LHCN-M2 (cell line): Measurements from ENCODE around the gene PPP1R9B. TPM values are rescaled to one million over a fixed set of nuclear protein-coding genes. Genes with fewer than 3 reads are reported as not detected.
A peak's percentile ranks its signal among the peaks of the same experiment; 100 is the strongest.

Experiments used
- DNase-seq: peaks from one replicate; pipeline ENCODE4 v3.0.0-alpha.2; 2012; ENCODE audit warnings: low read depth
- total RNA-seq: library from RNA; depleted of rRNA; stranded (reverse); fragments of >200 nt; gene quantifications from 2 replicates; pipeline ENCODE4 v1.2.3, GENCODE V29; 2014

PPP1R9B gene
- total RNA-seq, 1 experiment from 2014 or later, result 42.7 TPM

GRCh38 chr17:50173335-50173941 is 23.0 kb upstream of the PPP1R9B start:
- peak; percentile 90 for DNase-seq

DNA sequence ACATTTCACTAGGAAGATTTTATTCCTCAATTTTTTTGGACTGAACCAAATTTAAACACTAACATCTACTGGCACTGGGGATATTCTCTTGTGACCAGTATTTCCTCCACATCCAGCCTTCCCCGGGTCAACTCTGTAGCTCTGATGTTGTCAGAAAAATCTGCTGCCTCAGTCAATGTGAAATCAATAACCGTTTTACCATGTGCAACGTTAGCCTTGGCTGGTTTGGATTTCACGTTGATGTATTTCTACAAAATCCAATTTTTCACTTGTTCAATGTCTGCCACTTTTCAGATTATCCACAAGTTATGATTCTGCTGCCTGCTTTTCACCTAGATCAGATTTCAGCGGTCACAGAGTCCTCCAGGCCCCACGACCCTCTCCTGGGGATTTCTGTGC is 22.5 kb upstream of the PPP1R9B start:
- DNase-seq, result no peak

DNA sequence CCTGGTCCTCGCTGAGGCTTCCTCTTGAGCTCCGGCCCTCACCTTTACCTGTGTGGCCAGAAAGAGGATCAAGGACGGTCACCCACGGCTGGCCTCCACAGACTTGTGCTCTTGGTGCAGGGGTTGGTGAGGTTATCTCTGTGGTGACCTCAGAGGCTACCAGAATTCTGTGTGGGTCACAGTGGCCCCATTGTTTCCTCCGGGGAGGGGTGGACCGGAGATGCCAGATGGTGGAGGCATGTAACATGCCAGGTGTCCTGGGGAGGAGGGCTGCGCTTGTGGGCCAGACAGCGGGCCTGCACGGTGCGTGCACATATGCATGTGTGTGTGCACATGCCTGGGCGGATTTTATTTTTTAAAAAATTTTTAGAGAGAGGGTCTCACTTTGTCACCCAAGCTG is 21.7 kb upstream of the PPP1R9B start:
- no peak for DNase-seq

DNA sequence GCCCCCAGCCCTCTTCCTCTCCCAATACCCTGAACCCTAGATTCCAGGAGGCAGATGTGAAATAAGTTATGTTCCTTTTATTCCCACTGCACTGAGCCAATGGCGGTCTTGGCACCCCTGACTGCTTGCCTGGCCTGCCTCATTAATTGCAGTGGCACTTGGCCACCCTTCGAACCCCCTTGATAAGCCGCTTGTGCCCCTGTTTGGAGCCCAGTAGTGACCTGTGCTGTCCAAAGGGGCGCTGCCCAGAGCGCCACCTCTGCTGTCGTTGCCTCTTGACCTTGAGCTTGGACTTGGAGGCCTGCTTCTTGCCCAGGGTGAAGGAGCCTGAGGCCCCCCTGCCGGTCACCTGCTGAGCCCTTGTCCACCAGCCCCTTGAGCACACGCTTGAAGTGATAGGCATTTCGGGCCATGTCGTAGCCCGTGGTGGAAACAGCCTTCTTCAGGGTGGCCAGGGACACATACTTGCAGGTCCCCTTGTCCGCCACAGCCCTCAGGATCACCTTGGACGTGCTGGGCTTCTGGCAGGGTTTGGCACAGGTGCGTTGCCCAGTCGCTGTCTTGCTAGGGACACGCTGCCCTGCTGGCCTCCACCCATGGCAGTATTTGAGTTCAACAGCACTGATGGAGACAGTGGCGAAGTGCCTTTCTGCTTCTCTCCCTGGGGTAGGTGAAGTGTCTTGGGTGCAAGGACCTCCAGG is 21.0 kb upstream of the PPP1R9B start:
- DNase-seq, result no peak

GRCh38 chr17:50170662-50171370 is 20.3 kb upstream of the PPP1R9B start:
- no peak for DNase-seq

GRCh38 chr17:50169881-50170459 is 19.5 kb upstream of the PPP1R9B start:
- no peak for DNase-seq

DNA sequence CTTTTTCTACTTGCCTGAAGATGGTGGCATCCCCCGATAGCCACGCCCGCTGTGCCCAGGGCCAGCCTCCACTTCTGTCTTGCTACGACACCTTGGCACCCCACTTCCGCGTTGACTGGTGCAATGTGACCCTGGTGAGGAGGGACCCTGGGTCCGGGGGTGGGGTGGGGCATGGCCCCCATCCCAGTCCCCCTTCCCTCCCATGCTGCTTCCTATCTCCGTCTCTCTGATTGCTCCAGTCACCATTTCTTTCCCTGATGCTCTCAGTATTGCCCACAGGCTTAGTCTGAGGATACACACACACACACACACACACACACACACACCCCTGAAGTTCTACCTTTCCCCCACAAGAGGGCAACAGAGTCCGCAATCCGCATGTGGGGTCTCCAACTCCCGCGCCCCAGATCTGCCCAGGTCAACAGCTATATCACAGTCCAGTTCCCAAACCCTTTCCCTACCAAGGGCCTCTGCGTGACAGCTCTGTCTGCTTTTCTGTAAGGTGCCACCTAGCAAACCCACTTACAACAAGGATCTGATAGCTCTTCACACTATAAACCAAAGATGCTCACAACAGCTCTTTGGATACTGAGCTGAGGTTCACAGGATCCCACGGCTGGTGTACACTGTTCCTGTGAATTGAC is 18.8 kb upstream of the PPP1R9B start:
- peak; percentile 63 for DNase-seq

DNA sequence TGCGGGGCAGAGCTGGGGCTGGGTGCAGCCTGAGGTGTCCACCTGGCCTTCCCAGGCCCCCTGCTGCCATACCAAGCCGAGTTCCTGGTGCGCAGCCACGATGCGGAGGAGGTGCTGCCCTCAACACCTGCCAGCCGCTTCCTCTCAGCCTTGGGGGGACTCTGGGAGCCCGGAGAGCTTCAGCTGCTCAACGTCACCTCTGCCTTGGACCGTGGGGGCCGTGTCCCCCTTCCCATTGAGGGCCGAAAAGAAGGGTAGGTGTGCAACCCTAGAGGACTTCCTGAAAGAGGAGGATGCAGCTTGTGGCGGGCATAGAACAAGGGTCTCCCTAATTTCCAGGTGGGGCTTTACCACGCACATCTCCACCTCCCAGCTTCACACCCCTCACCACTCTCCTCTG is 17.8 kb upstream of the PPP1R9B start:
- no peak for DNase-seq

GRCh38 chr17:50167371-50167770 is 16.9 kb upstream of the PPP1R9B start:
- DNase-seq, result no peak

DNA sequence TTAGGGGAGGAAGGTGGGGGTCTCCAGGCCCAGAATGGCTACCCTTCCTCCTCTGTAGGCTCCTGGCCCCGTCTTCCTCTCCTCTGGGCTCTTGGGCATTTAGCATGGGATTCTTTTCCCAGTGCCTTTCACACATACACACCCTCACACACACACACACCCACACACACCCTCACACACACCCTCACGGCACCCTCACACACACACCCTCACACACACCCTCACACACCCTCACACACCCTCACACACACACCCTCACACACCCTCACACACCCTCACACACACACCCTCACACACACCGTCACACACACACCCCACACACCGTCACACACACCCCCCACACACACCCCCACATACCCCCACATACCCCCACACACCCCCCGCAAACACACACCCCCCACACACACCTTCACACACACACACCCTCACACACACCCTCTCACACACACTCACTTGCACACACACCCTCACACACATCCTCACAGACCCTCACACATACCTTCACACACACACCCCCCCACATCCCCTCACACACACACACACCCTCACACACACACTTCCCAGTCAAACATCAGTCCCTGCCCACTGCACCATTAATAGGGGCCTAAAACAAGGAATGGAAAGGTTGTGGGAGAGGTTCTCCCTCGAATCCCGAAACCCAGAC is 16.2 kb upstream of the PPP1R9B start:
- no peak for DNase-seq

DNA sequence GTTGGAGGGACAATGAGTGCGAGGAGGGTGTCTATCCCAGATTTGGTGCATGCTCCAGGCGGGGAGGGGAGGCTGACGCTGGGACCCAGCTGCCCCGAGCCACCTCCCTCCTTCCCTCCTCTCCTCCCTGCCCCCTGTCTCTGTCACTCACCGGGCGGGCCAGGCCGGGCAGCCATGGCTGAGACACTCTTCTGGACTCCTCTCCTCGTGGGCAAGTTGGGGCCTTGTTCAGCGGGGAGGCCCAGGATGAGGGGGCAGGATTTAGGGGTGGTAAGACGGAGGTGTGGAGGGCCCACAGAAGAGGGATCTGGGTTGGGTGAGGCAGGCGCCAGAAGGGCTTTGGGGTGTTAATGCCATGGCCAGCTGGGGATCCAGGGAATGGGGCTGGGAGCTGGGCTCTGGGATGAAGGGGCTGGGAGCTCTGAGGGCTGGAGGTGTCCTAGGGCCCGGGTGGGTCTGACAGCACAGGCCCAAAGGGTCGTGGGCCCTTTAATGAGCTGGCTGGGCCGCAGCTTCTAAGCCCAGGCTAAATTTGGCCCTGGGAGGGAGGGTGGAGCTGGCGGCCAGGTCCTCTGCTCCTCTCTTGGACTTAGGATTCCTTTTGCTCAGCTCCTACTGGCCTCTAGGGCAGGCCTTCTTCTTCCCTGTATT is 15.5 kb upstream of the PPP1R9B start, which contains the start of gene SGCA:
Gene SGCA, plus strand, starts transcription at position 139 of the 651 bp plus-strand sequence. Its CDS starts 36 bp downstream, at position 175.
- peak; percentile 79 for DNase-seq

DNA sequence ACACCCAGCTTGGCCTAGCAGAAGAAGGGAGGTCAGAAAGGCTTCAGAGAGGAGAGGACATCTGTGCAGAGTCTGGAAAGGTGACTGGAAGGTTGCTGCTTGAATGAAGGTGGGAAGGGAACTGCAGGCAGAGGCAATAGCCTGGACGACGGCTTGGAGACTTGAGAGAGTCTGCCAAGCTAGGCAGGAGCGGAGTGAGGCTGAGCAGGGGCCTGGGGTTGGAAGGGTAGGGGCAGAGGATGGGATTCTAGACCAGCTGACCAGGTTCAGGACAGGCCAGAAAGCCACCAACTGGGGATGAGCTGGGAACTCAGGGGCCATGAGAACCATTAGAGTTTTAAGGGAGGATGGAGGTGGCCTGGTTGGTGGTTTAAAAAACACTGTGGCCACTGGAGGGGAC is 15.0 kb upstream of the PPP1R9B start:
- DNase-seq, result no peak

GRCh38 chr17:50165066-50165465 is 14.6 kb upstream of the PPP1R9B start:
- DNase-seq, result no peak

DNA sequence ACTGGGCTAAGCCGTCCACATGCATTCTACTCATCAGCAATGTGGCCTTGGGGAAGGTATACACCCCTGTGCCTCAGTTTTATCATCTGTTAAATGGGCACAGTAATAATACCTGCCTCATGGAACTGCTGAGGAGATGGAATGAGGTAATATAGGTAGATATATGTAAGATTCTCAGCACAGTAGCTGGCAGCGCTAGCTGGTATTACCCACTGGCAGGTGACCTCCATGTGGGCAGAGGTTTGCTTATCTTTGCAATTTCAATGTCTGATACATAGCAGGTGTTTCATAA is 14.2 kb upstream of the PPP1R9B start:
- DNase-seq, result no peak

GRCh38 chr17:50163843-50164696 is 13.6 kb upstream of the PPP1R9B start:
- no peak for DNase-seq

GRCh38 chr17:50162466-50163254 is 12.2 kb upstream of the PPP1R9B start:
- DNase-seq, result no peak

DNA sequence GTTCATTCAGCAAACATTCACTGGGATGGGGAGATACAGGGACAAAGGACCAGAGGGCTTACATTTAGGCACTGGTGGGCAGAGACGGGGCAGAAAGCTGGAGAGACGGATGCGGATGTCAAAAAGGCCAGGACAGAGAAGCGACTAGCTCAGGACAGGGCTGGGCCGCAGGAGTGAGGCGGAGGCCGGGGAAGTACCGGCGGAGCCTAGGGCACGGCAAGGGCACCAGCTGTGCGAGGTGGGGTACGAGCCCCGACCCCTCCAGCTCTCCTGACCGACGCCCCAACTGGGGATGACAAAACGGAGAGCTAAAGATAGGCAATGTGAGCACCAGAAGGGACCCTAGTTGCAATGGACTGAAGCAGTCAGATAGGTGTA is 11.4 kb upstream of the PPP1R9B start:
- no peak for DNase-seq

- DNase-seq, result peak; percentile 87
These were observed 10.8 kb upstream of the PPP1R9B start for GRCh38 chr17:50161023-50161910.
